ENCODE data around the gene TRIM14. TPM values are rescaled to one million over a fixed set of nuclear protein-coding genes. Genes with fewer than 3 reads are reported as not detected.

Gene TRIM14
- total and polyA plus RNA-seq, 2 of the 4 experiments (the other 2 are of a cell fraction), result 3.0 to 8.5 TPM

- no peak for TF ChIP-seq RFX5 (IDR thresholded peaks at IDR 0.05; ENCODE audit: low read depth, low read length)
These were observed 62.5 kb downstream of the TRIM14 start, which contains the start of gene NANS (continued) for GRCh38 chr9:98056269-98057137.

GRCh38 chr9:98054376-98054951 lies 64.6 kb downstream of the TRIM14 start:
- Histone ChIP-seq H3K23ac (ENCODE audit: low read depth, low read length) (no peak overlapping the region), H4K20me1 (ENCODE audit: insufficient read depth, low read length) (peaks cover 7% of the 10 kb centered on the region; the same call in 1 of the 2 replicates), H3K9ac (ENCODE audit: low read depth, low read length) (no peak overlapping the region), H3K4me2 (ENCODE audit: low read depth, low read length) (no peak overlapping the region), H3K36me3 (ENCODE audit: control insufficient read depth, insufficient read depth, low read length) (no peaks in the 10 kb centered on the region), H2BK15ac (ENCODE audit: low read depth, low read length) (no peak overlapping the region), H3K27me3 (ENCODE audit: control insufficient read depth, insufficient read depth, low read length) (no peaks in the 10 kb centered on the region), H4K8ac (ENCODE audit: low read depth in 2 of 2, low read length in 2 of 2) (no peak overlapping the region), H2AK5ac (ENCODE audit: low read depth, low read length) (no peak overlapping the region), H3K27ac (ENCODE audit: insufficient read depth, low read length) (no peak overlapping the region), H2BK120ac (ENCODE audit: low read depth, low read length) (no peak overlapping the region), H4K5ac (ENCODE audit: low read depth, low read length) (no peak overlapping the region), H3K56ac (ENCODE audit: extremely low read depth, insufficient read depth, low read length) (no peak overlapping the region), H3K4ac (ENCODE audit: low read depth, low read length) (no peak overlapping the region), H4K91ac (ENCODE audit: insufficient read depth, low read depth, low read length) (no peak overlapping the region), H3K18ac (ENCODE audit: low read depth, low read length) (no peak overlapping the region), H2AK9ac (replicated peaks; ENCODE audit: low read depth, low read length, poor library complexity) (no peak overlapping the region), H3K9me1 (ENCODE audit: insufficient read depth, low read length) (peaks cover 3% of the 10 kb centered on the region), H3K4me3 (ENCODE audit: insufficient read depth, low read depth, low read length) (no peak overlapping the region), H3K79me1 (ENCODE audit: low read depth in 1 of 2, low read length in 2 of 2) (peaks cover 10 to 22% of the 10 kb centered on the region in 2 experiments; a peak in 3 of 4 replicates), H2BK5ac (ENCODE audit: low read depth, low read length, poor library complexity, severe bottlenecking) (no peak overlapping the region), H3K4me1 (ENCODE audit: control insufficient read depth, insufficient read depth, low read length) (peaks cover 3% of the 10 kb centered on the region), H2BK20ac (ENCODE audit: low read depth, low read length) (no peak overlapping the region), H3K14ac (replicated peaks; ENCODE audit: low read depth, low read length) (no peak overlapping the region), H3K9me3 (ENCODE audit: control insufficient read depth, insufficient read depth, low read length) (no peaks in the 10 kb centered on the region), H2AFZ (replicated peaks; ENCODE audit: low read length, poor library complexity) (no peak overlapping the region)
- POLR2A ChIA-PET (ENCODE audit: unreplicated experiment), result no interaction called here
- dilution Hi-C loops (cut with HindIII; ENCODE audit: low sequenced_read_pairs, unreplicated experiment), result no loop called here
- intact Hi-C loops (cut with micrococcal nuclease), result no loop called here
- in situ Hi-C loops (cut with MboI; ENCODE audit: low sequenced_read_pairs), result no loop called here
- no peak for ATAC-seq (ENCODE audit: low read depth)
- DNase-seq, result no peak
- BruUV-seq (replicated peaks), result no TSS peak
- CTCF ChIA-PET, result no interaction called here
- WGBS, 2 experiments (ENCODE audit: extremely low coverage in 2 of 2, insufficient read length in 1 of 2), result 100% methylated on average over 3 of the region's 7 CpGs; no CpG with 5 or more reads in 1 of the 2 experiments
- TF ChIP-seq MAFK (IDR thresholded peaks at IDR 0.05; ENCODE audit: low read depth, low read length) (no peak), NFE2L2 (IDR thresholded peaks at IDR 0.05; ENCODE audit: low read depth, low read length) (no peak), POLR2A (IDR thresholded peaks at IDR 0.05; ENCODE audit: low read depth, low read length) (no peak), ELK1 (IDR thresholded peaks at IDR 0.05; ENCODE audit: borderline replicate concordance, low read depth, low read length) (no peak), RFX5 (IDR thresholded peaks at IDR 0.05; ENCODE audit: low read depth, low read length) (no peak), SMC3 (IDR thresholded peaks at IDR 0.05; ENCODE audit: low read depth, low read length) (no peak), RAD21 (IDR thresholded peaks at IDR 0.05; ENCODE audit: low read length) (no peak), MXI1 (IDR thresholded peaks at IDR 0.05; ENCODE audit: borderline replicate concordance, low read depth, low read length) (no peak), CHD1 (IDR thresholded peaks at IDR 0.05; ENCODE audit: low read depth, low read length) (no peak), FOS (IDR thresholded peaks at IDR 0.05; ENCODE audit: low read depth, low read length) (no peak)
- TF ChIP-seq, protein P1, sequence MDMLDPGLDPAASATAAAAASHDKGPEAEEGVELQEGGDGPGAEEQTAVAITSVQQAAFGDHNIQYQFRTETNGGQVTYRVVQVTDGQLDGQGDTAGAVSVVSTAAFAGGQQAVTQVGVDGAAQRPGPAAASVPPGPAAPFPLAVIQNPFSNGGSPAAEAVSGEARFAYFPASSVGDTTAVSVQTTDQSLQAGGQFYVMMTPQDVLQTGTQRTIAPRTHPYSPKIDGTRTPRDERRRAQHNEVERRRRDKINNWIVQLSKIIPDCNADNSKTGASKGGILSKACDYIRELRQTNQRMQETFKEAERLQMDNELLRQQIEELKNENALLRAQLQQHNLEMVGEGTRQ (IDR thresholded peaks at IDR 0.05; ENCODE audit: low read depth, low read length), result no peak
- TF ChIP-seq, protein P2, sequence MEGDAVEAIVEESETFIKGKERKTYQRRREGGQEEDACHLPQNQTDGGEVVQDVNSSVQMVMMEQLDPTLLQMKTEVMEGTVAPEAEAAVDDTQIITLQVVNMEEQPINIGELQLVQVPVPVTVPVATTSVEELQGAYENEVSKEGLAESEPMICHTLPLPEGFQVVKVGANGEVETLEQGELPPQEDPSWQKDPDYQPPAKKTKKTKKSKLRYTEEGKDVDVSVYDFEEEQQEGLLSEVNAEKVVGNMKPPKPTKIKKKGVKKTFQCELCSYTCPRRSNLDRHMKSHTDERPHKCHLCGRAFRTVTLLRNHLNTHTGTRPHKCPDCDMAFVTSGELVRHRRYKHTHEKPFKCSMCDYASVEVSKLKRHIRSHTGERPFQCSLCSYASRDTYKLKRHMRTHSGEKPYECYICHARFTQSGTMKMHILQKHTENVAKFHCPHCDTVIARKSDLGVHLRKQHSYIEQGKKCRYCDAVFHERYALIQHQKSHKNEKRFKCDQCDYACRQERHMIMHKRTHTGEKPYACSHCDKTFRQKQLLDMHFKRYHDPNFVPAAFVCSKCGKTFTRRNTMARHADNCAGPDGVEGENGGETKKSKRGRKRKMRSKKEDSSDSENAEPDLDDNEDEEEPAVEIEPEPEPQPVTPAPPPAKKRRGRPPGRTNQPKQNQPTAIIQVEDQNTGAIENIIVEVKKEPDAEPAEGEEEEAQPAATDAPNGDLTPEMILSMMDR (conservative IDR thresholded peaks at IDR 0.05; ENCODE audit: low read depth, low read length), result no peak

Measured in IMR-90 (cell line).